Fibroblast of villous mesenchyme (primary cell): ENCODE measurements around the gene SAMMSON. TPM values are rescaled to one million over a fixed set of nuclear protein-coding genes. Genes with fewer than 3 reads are reported as not detected.

Source experiments
- DNase-seq: peaks from one replicate; pipeline ENCODE4 v3.0.0-alpha.2; 2010; ENCODE audit warnings: low read depth
- H3K4me3 ChIP-seq: 2 replicates; pipeline ENCODE4 v1.5.1; 2011; ENCODE audit warnings: low read depth, mild to moderate bottlenecking, low read length
- CTCF ChIP-seq: IDR thresholded peaks from 2 replicates; pipeline ENCODE4 v1.5.1; 2012; ENCODE audit warnings: low read depth, mild to moderate bottlenecking, low read length; ENCODE audit not compliant: insufficient read depth
- total RNA-seq: library from RNA; depleted of rRNA; stranded (reverse); fragments of >200 nt; gene quantifications from 2 replicates; pipeline ENCODE4 v1.2.3, GENCODE V29; 2012

The SAMMSON gene
- total RNA-seq, 1 donor, result not detected

GRCh38 chr3:70042641-70043040 lies 43.1 kb downstream of the SAMMSON start:
- DNase-seq, result no peak
- no peak overlapping the region for H3K4me3 ChIP-seq
- no peak for TF ChIP-seq CTCF

- no peak overlapping the region for H3K4me3 ChIP-seq
- peak; percentile 6 for DNase-seq
- TF ChIP-seq CTCF, result no peak
Measured at GRCh38 chr3:70049761-70050160, 50.2 kb downstream of the SAMMSON start.

GRCh38 chr3:70053293-70053692 lies 53.8 kb downstream of the SAMMSON start:
- DNase-seq, result no peak
- TF ChIP-seq CTCF, result no peak
- H3K4me3 ChIP-seq, result no peak overlapping the region

- no peak for DNase-seq
Measured at GRCh38 chr3:70056081-70056480, 56.5 kb downstream of the SAMMSON start.

GRCh38 chr3:70057426-70057825 lies 57.9 kb downstream of the SAMMSON start:
- TF ChIP-seq CTCF, result no peak
- DNase-seq, result no peak
- no peak overlapping the region for H3K4me3 ChIP-seq

More at GRCh38 chr3:70056081-70056480, 56.5 kb downstream of the SAMMSON start:
- TF ChIP-seq CTCF, result no peak
- H3K4me3 ChIP-seq, result no peak overlapping the region

GRCh38 chr3:70061096-70061495 lies 61.6 kb downstream of the SAMMSON start:
- no peak for TF ChIP-seq CTCF
- DNase-seq, result no peak
- no peak overlapping the region for H3K4me3 ChIP-seq

- no peak overlapping the region for H3K4me3 ChIP-seq
- TF ChIP-seq CTCF, result peak; percentile 61
- peak; percentile 45 for DNase-seq
Measured at GRCh38 chr3:70064194-70064779, 64.8 kb downstream of the SAMMSON start.
